ENCODE measurements around the gene GPAT2.
"Not testable (repeated sequence)": the region's sequence is repeated elsewhere in the genome, so short reads cannot be mapped to it uniquely, and the experiment has no call there.

GPAT2 gene

GRCh38 chr2:96034792-96035191 is at the start of gene GPAT2:
Gene GPAT2 (minus strand): TSS chr2:96034916. CDS start chr2:96032359, 2,557 bp downstream.
- H3K27ac ChIP-seq; DNase-seq (ENCODE audit: low spot score); CTCF ChIA-PET; POLR2A ChIA-PET (ENCODE audit: low non-redundant PET): not testable (repeated sequence)

GRCh38 chr2:96083989-96084857 is 49.5 kb upstream of the GPAT2 start:
- DNase-seq (ENCODE audit: low spot score), result no peak
- no peak for TF ChIP-seq CTCF (conservative IDR thresholded peaks at IDR 0.05; ENCODE audit: low read depth)
- POLR2A ChIA-PET (ENCODE audit: low non-redundant PET), result no interaction called here
- CTCF ChIA-PET, result no interaction called here
- H3K27ac ChIP-seq, result no peak overlapping the region

- DNase-seq (ENCODE audit: low spot score), result no peak
- CTCF ChIA-PET, result no interaction called here
- no peak overlapping the region for H3K27ac ChIP-seq
- POLR2A ChIA-PET (ENCODE audit: low non-redundant PET), result no interaction called here
- no peak for TF ChIP-seq CTCF (conservative IDR thresholded peaks at IDR 0.05; ENCODE audit: low read depth)
These were observed 48.6 kb upstream of the GPAT2 start for GRCh38 chr2:96083064-96083939.

- H3K27ac ChIP-seq, result no peak overlapping the region
- ChIA-PET POLR2A (ENCODE audit: low non-redundant PET) (no interaction called here), CTCF (no interaction called here)
- DNase-seq (ENCODE audit: low spot score), result no peak
- no peak for TF ChIP-seq CTCF (conservative IDR thresholded peaks at IDR 0.05; ENCODE audit: low read depth)
These were observed 47.7 kb upstream of the GPAT2 start for GRCh38 chr2:96082211-96083063.

- no peak for TF ChIP-seq CTCF (conservative IDR thresholded peaks at IDR 0.05; ENCODE audit: low read depth)
- no peak for DNase-seq (ENCODE audit: low spot score)
- ChIA-PET CTCF (no interaction called here), POLR2A (ENCODE audit: low non-redundant PET) (no interaction called here)
- no peak overlapping the region for H3K27ac ChIP-seq
These were observed 46.3 kb upstream of the GPAT2 start for GRCh38 chr2:96081042-96081441.

GRCh38 chr2:96075199-96075771 is 40.6 kb upstream of the GPAT2 start:
- CTCF ChIA-PET, result interaction anchor here (1.1 kb wide), 2 partner anchors 41 to 99 kb away, joined by 3 read pairs; no protein-coding TSS in a partner anchor
- H3K27ac ChIP-seq, result no peak overlapping the region
- POLR2A ChIA-PET (ENCODE audit: low non-redundant PET), result no interaction called here
- no peak for TF ChIP-seq CTCF (conservative IDR thresholded peaks at IDR 0.05; ENCODE audit: low read depth)
- DNase-seq (ENCODE audit: low spot score), result no peak
